ENCODE measurements around the gene CYP4F2. TPM values are rescaled to one million over a fixed set of nuclear protein-coding genes. Genes with fewer than 3 reads are reported as not detected.

CYP4F2 gene
- total and polyA plus RNA-seq, 2 of the 8 experiments (the other 6 are each of a cell fraction or from before 2014, with no cell fraction given) = not detected

DNA sequence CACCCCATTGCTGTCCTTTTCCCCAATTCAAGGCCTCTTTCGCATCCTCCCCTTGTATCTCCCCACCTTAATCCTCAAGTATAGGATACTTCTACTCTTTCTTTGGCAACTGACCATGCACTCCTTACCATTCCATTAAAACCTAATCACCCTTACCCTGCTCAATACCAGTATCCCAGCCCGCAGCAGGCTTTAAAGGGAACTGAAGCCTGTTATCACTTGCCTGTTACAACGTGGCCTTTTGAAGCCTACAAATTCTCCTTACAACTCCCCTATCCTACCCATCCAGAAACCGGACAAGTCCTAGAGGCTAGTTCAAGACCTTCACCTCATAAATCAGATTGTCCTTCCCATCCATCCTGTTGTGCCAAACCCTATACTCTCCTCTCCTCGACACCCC, 66.2 kb downstream of the CYP4F2 start:
- no peak for FAIRE-seq
- whole genome bisulfite sequencing, 2 experiments (ENCODE audit: extremely low coverage in 1 of 2, insufficient coverage in 1 of 2, insufficient read length in 1 of 2, insufficient replicate concordance in 2 of 2, low coverage in 1 of 2, low lambda C conversion rate in 2 of 2, missing lambda C conversion rate in 1 of 2) = 78 to 100% methylated on average over 1 to 5 of the region's 5 CpGs
- H3K9ac ChIP-seq (replicated peaks in 1 of 4; ENCODE audit: extremely low read depth in 1 of 4, low read depth in 3 of 4, low read length in 3 of 4) = no peak overlapping the region

More for the DNA sequence above, 66.2 kb downstream of the CYP4F2 start:
- POLR2A ChIA-PET (ENCODE audit: partially characterized antibody) = no interaction called here
- Histone ChIP-seq H2AFZ (ENCODE audit: low read length) (no peak overlapping the region), H3K4me1 (replicated peaks in 1 of 4; ENCODE audit: control insufficient read depth in 3 of 4, insufficient read depth in 4 of 4, low read length in 3 of 4) (no peaks in the 10 kb centered on the region), H3K79me1 (ENCODE audit: low read depth, low read length) (no peaks in the 10 kb centered on the region), H3K4me3 (ENCODE audit: extremely low read depth in 1 of 4, insufficient read depth in 2 of 4, low read depth in 3 of 4, low read length in 4 of 4) (no peak overlapping the region), H4K5ac (ENCODE audit: insufficient read length, low read depth, low read length) (no peak overlapping the region), H2BK12ac (ENCODE audit: low read depth, low read length) (no peak overlapping the region), H4K8ac (ENCODE audit: extremely low read depth, insufficient read depth, low read length) (no peak overlapping the region), H3K36me3 (ENCODE audit: control insufficient read depth in 2 of 4, insufficient read depth in 4 of 4, low read length in 3 of 4) (0 out of 8 replicates have a peak, but pooled peaks cover 0 to 3% (median 0%) of the 10 kb centered on the region in 4 experiments), H2BK20ac (ENCODE audit: low read length) (no peak overlapping the region), H3K27ac (ENCODE audit: low read depth, low read length) (no peak overlapping the region), H4K91ac (replicated peaks; ENCODE audit: insufficient read length, low read length) (no peak overlapping the region), H2AK5ac (ENCODE audit: low read depth, low read length) (no peak overlapping the region), H3K56ac (replicated peaks; ENCODE audit: insufficient read length, low read depth, low read length) (no peak overlapping the region), H2BK120ac (replicated peaks; ENCODE audit: low read depth, low read length) (no peak overlapping the region), H3K23ac (ENCODE audit: insufficient read length) (no peak overlapping the region), H3K18ac (ENCODE audit: extremely low read depth, low read length) (no peak overlapping the region), H2BK5ac (ENCODE audit: low read depth, low read length) (no peak overlapping the region), H3K9me3 (ENCODE audit: insufficient read depth in 2 of 2, low read depth in 1 of 2, low read length in 1 of 2) (peaks cover 70 to 91% of the 10 kb centered on the region in 2 experiments), H3K23me2 (ENCODE audit: low read depth, low read length) (no peaks in the 10 kb centered on the region), H3K79me2 (ENCODE audit: control insufficient read depth in 1 of 2, insufficient read depth in 2 of 2, low read length in 2 of 2) (no peaks in the 10 kb centered on the region), H3K27me3 (replicated peaks in 1 of 4; ENCODE audit: control insufficient read depth in 3 of 4, extremely low read depth in 1 of 4, insufficient read depth in 3 of 4, low read length in 3 of 4) (no peaks in the 10 kb centered on the region), H3K14ac (ENCODE audit: insufficient read length) (no peak overlapping the region), H3K4me2 (ENCODE audit: insufficient read depth in 1 of 2, low read depth in 2 of 2, low read length in 2 of 2) (no peak overlapping the region), H4K20me1 (replicated peaks in 1 of 2; ENCODE audit: control insufficient read depth in 1 of 2, insufficient read depth in 2 of 2, low read length in 2 of 2) (no peaks in the 10 kb centered on the region), H2BK15ac (ENCODE audit: low read length) (no peak overlapping the region), H3K4ac (replicated peaks; ENCODE audit: insufficient read length, low read depth, low read length) (no peak overlapping the region)
- DNase-seq (ENCODE audit: low read depth in 1 of 2, low spot score in 2 of 2) = no peak
- TF ChIP-seq TEAD4 (IDR thresholded peaks at IDR 0.05; ENCODE audit: low read depth, low read length) (no peak), SP1 (IDR thresholded peaks at IDR 0.05; ENCODE audit: low read depth, low read length) (no peak), RBBP5 (IDR thresholded peaks at IDR 0.05; ENCODE audit: borderline replicate concordance, low read depth, low read length) (no peak)
- CTCF ChIA-PET (ENCODE audit: partially characterized antibody) = no interaction called here

Data from H1 (cell line).